Activated T-cell treated with anti-CD3 and anti-CD28 coated beads, Interleukin-2, amount 50 U/mL, for 1 hour (primary cell): ENCODE measurements around the gene ADAMTSL2.

Source experiments
- DNase-seq: peaks from one replicate; pipeline ENCODE4 v3.0.0-alpha.2; 2020

ADAMTSL2 gene

DNA sequence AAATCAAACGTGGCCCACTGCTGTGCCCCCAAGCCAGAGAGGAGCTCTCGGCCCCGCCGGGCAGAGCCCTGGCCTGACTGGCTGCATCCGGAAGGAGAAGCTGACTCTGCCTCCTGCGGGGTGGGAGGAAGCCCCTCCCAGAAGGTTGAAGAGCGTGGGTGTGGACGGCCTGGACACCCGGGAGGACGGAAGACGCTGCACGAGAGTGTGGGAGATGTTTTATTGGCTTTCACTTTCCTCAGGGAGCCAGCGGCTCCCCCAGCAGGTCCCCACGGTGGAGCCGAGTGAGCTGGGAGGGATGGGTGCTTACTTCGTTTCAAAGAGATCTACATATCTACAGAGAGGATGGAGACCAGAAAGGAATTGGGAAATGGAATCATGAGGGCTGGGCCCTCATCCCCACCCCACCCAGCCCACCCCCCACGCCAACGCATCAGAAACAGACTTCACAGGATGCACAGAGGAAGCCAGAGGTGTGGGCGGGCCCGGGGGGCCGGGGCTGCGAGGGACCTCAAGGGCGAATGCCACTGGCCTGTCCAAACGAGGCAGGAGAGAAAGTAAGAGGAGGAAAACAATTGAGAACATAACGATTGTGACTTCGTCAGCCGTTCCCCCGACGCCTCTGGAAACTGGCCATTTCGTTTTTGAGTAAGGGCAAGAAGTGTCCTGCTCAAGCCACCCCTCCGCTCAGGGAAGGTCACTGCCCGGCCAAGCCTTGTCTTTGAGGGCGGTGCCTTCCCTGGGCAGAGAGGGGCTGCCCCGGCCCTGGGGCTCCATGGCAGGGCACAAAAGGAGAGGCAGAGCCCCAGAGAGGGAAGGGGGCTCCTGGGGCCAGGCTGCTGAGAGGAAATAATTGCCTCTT lies 42.6 kb downstream of the ADAMTSL2 start:
- no peak for DNase-seq

DNA sequence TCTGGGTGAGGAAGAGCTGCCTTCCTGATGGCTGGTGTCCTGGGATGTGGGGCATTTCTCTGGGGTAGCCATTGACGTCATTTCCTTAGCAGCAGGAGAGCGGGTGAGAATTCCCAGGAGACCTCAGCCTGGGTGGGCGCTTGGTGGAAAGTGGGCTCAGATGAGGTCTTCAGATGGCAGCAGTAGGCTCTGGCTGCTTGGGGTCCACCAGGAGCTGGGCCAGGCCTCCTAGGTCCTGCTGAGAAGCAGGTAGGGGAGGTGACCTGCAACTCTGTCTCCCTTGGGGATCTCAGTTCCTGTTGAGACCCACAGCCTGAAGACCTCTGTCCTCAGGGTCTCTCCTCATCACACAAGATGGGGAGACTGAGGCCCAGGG lies 43.2 kb downstream of the ADAMTSL2 start:
- no peak for DNase-seq

DNA sequence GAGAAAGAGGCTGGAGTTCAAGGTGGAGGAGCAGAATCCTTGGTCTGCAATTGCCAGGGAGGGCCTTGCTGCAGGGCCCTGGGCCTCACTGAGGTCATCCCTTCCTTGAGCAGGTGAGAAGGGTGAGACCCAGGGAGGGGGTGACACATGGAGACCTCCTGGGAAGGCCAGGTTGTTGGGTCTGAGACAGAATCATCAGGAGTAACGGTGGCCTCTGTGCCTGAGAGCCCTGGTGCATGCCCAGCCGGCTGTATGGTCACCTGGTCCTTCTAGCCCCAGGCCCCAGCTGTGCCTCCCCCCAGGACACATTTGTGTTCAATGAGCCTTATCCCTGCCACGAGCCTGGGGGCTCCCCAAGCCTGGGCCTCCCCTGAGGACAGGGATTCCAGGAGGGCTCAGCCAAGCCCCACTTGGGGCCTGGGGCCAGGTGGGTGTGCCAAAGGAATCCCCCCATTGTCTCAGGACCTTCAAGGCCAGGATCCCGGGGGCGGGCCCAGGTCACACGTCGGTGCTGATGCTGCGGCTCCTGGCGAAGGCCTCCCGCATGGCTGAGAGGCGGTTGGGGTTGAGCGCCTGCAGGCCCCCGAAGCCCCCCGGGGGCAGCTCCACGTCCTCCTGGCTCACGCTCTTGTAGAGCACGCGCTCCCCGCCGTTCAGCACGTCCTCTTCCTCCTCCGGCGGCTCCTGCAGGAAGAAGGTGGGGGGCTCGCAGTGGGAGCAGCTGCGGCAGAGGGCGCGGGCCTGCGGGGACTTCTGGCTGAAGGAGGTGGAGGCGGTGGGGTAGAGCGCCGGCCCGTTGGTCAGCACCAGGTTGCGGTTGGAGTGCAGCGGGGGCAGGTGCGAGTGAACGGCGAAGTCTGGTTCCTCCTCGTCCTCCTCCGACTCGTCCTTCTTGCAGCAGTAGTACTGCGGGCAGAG lies 44.3 kb downstream of the ADAMTSL2 start:
- no peak for DNase-seq

DNA sequence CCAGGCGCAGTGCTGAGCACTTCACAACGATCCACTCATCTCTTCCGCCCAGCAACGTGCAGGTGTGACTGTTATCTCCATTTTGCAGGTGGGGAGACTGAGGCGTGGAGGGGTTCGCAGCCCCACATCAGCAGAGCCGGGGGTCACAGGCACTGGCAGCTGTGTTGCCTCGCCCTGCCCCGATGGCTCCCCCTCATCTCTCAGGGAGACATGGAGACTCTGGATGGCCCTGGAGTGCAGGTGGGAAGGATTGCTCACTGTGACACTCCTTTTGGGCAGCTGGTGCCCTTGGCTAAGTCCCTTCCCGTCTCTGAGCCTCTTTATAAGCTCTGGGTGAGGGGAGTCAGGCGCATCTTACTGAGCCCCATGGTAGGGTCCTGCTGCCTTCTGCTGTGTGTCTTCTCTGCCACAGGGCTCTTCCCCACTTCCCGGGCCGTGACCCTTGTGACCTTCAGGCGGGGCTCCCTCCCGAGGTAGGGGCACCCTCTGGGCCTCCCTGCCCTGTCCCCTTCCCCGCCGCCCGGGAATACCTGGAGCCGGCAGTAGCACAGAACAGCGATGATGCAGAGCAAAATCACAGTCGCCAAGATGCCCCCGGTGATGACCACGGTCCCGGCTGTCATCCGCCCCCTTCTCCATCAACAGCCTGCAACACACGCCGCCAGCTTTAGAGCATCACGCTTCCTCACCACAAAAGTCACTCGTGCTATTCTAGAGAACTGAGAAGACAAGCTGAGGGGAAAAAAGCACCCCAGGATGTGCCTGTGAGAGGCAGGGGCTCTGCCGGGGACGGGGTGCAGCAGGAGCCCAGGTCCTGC lies 45.3 kb downstream of the ADAMTSL2 start:
- DNase-seq: no peak

DNA sequence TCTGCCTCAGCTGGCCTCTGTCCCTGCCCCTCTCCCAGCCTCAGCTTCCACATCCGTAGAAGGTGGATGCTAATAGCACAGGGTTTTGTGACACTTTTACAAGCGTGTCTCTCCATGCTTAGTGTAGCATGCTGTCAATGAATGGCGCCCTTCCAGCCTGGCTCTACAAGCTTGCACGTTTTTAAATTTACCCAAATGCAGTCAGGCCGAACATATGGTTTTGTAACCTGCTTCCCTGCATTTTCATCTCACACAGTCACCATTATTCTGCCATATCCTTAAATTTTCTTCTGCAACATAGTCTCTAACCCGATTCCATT lies 45.9 kb downstream of the ADAMTSL2 start:
- DNase-seq: no peak

DNA sequence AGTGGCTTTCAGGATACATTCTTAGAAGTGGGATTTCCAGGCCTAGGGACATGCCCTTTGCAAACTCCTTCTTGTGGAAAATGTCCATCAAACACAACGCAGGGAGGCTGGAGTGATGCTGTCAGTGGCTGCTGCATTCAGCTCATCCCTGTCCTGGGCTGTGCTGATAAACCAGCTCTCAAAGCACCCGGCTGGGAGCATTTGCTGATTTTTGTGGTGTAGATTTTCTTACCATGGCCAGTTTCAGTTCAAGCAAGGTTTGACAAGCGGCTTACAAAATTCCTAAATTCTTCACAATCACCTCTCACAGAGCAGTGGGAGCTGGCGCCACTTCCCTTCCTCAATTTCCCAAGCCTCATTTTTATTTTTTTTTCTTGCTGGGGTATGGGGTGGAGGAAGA lies 46.5 kb downstream of the ADAMTSL2 start:
- no peak for DNase-seq

DNA sequence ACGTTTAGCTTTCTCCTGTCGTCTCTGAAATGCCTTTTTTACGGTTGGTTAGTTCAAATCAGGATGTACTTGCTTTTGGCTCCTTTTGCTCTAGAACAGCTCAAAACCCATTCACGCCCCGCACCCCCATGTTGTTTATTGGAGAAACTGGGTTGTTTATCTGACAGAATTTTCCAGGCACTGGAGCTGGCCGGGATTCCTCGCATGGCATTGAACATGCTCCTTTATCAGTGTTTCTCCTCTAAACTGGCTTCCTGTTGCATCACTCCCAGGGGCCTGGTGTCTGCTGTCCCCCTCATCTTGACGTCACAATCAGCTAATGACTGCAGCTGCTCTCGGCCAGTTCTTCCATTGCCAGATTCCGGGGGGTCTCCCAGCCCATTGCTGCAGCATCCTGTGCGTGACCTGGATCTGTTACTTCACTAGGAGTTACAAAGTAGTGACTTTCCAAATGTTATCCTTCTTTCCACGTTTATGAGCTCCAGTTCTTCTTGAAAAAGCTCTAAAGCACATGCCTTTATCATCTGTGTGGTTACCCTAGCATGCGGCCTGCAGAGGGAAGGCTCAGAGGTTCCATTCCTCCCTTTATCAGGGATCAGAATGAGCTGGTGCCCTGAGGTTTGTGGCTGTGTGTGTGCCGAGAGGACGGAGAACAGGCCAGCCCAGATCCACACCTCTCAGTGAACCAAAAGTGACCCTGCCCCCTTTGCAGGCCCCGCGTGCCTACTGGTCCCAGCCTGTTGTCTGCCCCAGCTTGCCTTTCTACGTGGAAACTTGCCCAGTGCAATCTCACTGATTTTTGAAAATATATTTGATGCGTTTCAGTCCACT lies 47.2 kb downstream of the ADAMTSL2 start:
- DNase-seq: no peak

DNA sequence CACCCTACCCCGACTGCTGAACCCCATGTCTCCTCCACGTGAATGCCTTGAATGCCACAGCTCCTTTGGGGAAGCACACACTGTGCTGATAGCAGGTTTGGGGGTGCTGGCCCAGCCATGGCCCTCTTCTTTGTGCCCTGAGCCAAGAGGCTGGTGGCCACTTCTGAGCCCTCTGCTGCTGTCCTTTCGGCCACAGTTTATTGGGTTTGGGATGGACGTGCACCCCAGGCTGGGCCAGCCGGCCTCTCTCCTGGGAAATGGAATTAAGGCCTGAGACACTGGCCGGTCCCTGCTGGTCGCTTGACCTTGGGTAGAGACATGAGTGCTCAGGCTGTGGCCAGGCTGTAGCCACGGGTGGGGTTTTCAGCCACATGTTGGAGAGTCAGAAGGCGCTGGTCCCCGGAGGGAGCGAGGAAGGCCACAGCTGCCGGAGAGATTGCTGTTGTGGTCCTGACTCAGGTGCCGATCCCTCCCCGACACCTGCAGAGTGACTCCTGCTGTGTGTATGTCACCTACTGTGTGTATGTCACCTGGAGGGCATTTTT lies 48.1 kb downstream of the ADAMTSL2 start:
- no peak for DNase-seq

DNA sequence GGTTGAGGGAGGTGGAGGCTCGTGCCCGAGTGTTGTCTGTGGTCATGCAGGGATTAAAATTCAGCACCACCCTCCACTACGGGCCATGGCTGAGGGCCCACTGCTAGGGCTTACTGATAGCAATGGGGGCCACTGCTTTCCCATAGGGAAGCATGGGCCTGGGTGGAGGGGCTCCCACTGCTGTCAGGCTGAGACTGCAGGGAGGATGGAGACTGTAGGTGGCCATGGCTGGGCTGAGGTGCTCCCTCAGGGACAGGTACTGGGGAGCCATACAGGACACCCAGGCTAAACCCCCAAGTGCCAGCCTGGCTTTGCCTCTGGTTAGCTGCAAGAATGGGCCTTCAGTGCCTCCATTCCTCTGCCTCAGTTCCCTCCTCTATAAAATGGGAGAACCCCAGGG lies 48.6 kb downstream of the ADAMTSL2 start:
- no peak for DNase-seq

DNA sequence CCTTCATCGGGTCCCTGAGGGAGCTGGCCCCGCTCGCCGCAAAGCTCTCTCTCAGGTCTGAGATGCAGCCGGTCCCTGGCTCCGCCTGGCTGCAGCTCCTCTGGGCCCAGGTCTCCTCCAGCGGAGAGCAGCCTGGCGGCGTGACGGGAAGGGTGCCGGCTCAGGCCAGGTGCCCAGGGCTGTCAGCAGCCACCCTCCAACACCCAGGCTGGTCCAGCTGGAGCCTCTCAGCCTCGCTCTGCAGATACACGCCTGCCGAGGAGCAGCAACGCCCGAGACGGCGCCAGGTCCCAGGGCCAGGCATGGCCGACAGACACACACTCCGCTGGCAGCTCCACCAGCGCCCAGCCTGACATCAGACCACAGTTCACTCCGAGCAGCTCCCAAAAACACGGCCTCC lies 49.1 kb downstream of the ADAMTSL2 start:
- no peak for DNase-seq

DNA sequence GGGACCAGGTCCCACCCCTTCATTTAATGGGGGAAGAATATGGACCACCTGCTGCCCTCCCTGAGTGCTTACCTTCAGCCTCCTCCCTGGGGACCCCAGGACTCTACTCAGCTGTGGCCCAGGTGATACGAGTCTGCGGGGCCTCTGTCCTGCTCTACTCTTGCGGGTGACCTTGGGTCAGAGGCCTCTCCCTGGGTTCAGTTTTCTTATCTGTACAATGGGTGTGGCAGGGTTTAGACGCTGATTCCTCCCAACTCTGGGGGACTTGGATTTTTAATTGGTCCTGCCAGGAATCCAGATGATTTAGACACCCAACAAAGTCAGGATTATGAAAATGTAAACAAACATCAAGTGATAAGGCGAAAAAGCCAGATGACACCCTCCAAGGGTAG lies 49.7 kb downstream of the ADAMTSL2 start:
- DNase-seq: no peak

DNA sequence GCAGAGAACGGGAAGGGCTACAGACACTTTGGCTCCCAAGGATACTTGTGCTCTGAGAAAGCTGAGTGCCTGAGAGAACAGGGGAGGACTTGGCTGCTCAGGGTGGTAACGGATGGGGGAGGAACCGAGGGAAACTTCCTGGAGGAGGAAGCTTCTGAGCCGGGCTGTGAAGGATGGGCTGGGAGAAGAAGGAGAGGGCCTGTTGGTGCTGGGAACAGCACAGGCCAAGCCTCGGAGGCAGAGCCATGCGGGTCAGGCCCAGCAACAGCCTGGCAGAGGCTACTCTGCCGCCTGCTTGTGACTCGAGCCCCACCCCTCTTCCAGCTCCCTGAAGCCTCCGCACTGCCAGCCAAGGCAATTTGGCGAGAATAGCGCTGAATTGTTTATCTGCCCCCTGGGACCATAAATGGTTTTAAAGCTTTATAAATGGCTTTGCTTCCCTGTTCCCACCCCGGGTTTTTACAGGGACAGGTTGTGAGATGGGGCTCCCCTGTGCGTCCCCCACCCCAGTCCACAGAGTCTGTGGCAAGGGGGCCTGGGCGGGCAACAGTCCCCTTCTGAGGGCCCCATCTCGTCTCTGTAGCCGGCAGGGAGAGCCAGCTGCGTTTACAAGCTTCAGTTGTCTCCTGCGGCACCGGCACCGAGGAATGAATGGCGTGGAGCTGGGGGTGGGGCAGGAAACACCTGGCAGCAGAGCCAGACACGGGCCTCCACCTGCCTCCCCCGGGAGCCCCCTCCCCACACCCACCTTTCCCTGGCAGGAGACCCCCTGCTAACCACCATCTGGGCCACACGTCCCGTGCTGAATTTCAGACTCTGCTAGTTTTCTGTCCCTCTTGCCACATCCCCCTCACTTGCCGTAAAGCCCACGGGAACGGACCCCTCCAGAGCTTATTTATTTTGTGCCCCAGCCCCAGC lies 50.3 kb downstream of the ADAMTSL2 start:
- no peak for DNase-seq

DNA sequence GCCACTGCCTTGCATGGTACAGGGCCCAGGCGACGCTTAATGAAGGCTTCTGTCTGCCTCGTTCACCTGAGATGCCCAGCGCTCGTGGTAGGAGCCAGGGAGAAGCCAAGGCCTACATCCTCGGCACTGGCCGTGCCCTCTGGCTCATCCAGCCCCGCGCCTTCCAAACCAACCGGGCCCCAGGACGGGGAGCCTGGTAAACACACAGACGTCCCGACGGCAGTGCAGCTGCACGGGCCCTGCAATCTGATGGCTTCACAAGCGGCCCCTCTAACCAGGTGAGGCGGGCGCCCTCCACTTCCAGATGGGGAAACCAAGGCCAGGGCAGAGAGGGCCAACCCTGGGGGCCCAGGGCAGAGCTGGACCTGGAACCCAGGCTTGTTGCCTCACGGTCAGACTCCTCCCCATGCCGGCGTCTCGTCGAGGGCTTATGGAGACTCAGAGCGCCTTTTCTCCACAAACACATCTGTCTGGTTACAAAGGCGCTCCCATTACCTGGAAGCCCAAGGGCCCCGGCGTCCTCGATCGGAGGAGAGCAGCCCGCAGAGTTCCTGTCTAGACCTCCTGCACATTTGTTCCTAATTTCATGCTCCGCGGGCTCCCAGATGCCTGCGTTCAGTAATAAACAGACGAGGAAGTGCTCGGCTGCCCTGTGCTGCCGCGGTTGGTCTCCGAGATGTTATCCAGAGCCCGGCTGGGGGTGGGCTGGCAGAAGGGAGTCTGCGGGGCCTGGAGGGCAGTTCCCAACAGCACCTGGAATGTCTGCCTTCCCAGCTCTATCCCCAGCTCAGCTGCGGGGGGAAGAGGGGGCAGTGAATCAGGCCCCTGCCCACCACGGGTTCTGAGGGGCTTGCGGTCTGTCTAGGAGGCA lies 51.2 kb downstream of the ADAMTSL2 start:
- DNase-seq: no peak

DNA sequence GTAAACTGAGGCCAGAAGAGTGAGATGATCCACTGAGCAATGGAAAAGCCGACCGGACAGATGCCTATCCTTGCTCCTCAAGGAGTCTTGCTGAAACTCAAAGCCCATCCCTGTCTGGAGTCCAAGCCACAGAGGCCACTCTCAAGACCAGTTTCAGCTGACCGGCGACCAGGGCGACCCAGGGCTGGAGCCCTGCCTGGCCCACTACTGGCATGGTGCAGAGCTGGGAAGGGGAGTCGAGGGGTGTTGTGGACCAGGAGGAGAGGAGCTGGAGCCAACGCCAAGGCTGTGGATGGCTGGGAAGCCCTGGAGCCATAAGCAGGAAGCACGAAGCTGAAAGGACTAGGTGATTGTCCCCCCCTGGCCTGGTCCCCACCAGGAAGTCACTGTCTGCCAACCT lies 52.5 kb downstream of the ADAMTSL2 start:
- no peak for DNase-seq

DNA sequence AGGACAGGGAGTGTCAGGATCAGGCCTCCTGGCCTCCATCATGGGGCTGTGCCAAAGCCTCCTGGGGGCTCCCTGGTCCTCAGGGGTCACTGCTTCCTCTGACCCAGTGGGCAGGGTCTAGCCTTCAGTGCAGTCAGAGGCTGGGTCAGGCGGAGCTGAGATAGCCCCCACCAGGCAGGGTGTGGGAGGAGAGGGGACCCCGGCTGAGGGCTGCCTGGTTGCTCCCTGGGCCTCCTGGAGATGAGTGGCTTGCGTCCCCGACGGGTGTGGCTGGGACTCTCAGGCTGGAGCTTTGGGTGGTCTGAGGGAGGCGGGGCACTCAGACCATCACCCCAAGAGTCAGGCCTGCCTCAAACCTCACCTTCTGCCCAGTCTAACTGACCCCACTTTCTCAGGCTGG lies 53.0 kb downstream of the ADAMTSL2 start:
- no peak for DNase-seq

DNA sequence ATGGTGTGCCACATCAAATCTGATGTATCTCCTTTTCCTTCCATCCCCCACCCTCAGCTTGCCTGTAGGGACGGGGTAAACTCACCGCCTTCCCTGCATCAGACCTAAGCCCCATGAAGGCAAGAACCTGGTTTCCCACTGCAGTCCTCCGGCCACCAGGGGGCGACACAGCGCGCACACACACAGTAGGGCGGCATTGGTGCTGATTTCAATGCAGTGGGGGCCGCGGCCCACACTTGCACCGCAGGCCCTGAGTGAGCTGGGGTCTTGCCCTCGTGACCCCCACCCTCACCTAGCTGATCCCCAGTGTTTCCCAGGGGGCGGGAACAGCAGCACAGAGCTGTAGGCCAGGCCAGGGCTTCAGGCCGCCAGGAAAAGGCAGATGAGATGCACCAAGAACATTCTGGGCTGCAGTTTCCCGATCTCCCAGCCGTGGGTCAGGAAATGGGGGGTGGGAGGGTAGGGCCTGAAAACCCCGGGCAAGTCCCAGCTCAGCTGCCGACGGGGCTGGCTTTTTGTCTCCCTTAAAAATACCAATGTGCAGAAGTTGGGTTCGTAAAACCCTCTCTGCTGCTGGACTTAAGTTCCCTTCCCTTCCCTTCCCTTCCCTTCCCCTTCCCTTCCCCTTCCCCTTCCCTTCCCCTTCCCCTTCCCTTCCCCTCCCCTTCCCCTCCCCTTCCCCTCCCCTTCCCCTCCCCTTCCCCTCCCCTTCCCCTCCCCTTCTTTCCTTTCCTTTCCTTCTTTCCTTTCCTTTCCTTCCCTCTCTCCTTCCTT lies 55.1 kb downstream of the ADAMTSL2 start:
- DNase-seq: peak; percentile 57

DNA sequence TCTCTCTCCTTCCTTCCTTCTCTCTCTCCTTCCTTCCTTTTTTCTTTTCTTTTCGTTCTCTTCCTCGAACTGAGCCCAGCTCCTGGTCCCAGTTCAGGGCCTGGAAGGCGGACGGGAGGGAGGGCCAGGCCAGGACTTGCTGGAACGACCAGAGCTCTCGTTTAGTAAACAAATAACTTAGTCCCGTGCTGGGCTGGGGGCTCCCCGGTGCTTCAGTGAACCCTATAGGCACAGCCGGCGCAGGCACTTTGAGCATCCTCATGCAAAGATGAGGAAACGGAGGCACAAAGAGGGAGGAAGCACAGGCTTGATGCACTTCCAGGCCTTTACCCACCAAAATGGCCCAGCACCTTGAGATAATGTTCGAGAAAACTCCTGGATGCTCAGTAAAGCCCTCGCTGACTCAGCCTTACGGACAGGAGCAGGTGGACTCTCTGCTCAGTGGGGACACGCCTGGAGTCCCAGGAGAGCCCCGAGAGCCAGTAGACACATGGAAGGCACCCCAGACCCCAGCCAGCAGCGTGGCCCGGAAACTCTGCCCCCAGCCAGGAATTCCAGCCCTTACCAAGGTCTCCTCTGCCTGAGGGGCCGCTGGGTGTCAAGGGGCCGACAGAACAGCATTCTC lies 55.8 kb downstream of the ADAMTSL2 start:
- DNase-seq: no peak

DNA sequence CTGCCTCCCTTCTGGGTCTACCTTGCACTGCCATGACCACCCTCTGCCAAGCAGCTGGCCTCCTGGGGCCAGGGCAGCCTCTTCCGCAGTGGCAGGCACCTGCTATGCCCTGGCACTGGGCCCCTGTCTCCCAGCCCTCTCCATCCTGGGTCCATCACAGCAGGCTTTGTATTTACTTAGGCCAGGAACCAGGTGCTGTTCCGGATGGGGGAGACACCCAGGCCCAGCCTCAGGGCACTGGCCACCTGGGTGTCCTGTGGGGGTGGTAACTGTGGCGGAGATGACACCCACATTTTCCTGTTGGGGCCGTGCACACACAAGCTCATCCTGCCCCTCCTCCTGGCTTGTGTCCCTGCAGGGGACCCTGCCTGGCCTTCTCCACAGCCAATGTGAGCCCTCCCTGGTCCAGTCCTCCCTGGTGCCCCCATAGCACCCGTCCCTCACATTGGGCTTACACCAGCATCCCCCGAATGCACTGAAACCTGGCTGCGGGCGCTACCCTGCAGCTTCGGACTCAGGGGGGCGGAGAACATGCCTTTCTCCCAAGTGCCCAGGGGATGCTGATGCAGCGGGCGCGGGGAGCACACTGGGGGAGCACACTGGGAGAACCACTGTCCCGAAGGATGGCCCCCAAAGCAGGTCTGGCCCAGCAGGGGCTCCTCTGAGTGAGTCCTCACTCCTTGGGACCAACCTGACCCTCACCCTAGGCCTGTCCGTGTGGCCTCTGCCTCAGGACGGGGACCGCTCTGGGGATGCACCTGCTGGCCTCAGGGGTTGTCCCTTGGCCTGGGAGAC lies 56.8 kb downstream of the ADAMTSL2 start:
- DNase-seq: no peak
